MM.1S (cell line): ENCODE measurements around the gene TNRC18.
A peak's percentile ranks its signal among the peaks of the same experiment; 100 is the strongest.
"Not testable (repeated sequence)": the region's sequence is repeated elsewhere in the genome, so short reads cannot be mapped to it uniquely, and the experiment has no call there.

ENCODE experiments used
- EZH2 ChIP-seq: fragments of 300-600 bp; sonication (generic); optimal IDR thresholded peaks from 2 replicates; pipeline ENCODE3; 2017; ENCODE audit warnings: low read depth, mild to moderate bottlenecking, antibody characterized with exemption, low read length, mixed read lengths
- EZH2phosphoT487 ChIP-seq: fragments of 300-600 bp; sonication (generic); IDR thresholded peaks from 2 replicates; pipeline ENCODE4 v1.6.1; 2018; ENCODE audit warnings: antibody characterized with exemption, low read length
- TF ChIP-seq, protein P1 (sequence below): fragments of 300-600 bp; sonication (generic); IDR thresholded peaks from 2 replicates; pipeline ENCODE4 v1.5.1; 2016; ENCODE audit warnings: antibody characterized with exemption, low read length, mixed read lengths

DNA sequence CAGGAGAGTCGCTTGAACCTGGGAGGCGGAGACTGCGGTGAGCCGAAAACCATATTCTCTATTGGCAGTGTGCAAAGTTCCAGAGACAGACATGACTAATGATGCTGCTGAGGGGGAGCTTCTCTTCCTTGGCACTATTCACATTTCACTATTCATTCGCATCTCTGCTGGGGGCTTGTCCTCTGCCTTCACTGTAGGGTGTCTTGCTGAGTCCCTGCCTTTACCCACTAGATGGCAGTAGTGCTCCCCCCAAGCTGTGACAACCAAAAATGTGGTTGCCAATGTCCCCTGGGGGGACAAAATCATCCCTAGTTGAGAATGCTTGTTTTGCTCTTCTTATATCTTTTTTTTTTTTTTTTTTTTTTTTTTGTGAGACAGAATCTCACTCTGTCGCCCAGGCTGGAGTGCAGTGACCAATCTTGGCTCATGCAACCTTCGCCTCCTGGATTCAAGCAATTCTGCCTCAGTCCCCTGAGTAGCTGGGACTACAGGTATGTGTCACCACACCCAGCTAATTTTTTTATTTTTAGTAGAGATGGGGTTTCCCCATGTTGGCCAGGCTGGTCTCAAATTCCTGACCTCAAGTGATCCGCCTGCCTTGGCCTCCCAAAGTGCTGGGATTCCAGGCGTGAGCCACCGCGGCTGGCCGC, 57.5 kb downstream of the TNRC18 start:
- TF ChIP-seq, protein P1, sequence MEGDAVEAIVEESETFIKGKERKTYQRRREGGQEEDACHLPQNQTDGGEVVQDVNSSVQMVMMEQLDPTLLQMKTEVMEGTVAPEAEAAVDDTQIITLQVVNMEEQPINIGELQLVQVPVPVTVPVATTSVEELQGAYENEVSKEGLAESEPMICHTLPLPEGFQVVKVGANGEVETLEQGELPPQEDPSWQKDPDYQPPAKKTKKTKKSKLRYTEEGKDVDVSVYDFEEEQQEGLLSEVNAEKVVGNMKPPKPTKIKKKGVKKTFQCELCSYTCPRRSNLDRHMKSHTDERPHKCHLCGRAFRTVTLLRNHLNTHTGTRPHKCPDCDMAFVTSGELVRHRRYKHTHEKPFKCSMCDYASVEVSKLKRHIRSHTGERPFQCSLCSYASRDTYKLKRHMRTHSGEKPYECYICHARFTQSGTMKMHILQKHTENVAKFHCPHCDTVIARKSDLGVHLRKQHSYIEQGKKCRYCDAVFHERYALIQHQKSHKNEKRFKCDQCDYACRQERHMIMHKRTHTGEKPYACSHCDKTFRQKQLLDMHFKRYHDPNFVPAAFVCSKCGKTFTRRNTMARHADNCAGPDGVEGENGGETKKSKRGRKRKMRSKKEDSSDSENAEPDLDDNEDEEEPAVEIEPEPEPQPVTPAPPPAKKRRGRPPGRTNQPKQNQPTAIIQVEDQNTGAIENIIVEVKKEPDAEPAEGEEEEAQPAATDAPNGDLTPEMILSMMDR: peak; percentile 81
- not testable (repeated sequence) for TF ChIP-seq EZH2, EZH2phosphoT487
